ENCODE measurements around the gene DEPDC4.

The DEPDC4 gene

DNA sequence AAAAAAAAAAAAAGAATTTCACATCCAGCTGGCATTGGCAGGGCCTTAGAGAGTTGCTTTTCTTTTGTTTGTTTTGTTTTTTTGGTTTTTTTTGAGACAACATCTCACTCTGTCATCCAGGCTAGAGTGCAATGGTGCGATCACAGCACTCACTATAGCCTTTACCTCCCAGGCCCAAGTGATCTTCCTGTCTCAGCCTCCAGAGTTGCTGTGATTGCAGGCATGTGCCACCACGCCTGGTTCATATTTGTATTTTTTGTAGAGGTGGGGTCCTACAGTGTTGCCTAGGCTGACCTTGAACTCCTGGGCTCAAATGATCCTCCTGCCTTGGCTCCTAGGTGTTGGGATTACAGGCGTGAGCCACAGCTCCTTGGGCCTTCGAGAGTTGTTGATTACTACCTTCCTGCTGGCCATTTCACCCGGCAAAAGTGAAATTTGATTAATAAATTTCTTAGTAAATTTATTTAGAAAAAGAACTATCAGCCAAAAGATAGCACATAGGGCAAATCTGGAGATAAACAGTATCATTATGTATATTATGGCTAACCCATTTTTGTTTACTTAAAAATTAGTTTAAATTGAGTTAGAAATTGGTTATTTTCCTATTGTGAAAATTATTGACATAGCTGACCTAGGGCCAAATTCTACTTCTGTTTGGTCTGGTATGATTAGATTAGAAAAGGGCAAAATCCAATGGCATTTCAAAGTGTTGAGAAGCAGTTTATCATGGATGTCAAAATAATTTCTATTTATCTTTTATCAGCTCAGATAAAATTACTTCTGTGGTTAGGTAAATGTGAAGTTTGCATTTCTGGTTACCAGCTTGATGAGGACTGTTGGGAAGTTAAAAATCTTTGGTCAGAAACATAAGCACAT, 53.6 kb downstream of the DEPDC4 start:
- no peak for DNase-seq (ENCODE audit: low read depth in 2 of 2)

DNA sequence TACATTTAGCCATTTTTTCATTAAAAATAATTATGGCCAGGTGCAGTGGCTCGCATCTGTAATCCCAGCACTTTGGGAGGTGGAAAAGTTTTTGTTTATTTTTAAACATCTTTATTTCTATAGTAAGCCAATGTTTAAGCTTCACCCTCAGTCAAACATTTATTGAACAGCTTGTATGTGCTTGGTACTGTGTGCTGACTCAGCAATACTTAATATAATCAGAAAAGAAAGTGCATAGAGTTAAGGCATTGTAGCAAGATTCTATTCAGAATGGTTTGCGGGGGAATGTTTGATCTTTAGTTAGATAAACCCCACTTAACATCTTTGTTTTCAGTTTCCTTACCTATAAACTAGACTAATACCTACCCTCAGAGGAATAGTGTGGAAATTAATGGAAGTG, 55.2 kb downstream of the DEPDC4 start:
- DNase-seq (ENCODE audit: low read depth in 2 of 2): no peak

- no peak for DNase-seq (ENCODE audit: low read depth in 2 of 2)
Observed at GRCh38 chr12:100208834-100209233, 58.0 kb downstream of the DEPDC4 start.

GRCh38 chr12:100207311-100207710, 59.6 kb downstream of the DEPDC4 start:
- no peak for DNase-seq (ENCODE audit: low read depth in 2 of 2)

DNA sequence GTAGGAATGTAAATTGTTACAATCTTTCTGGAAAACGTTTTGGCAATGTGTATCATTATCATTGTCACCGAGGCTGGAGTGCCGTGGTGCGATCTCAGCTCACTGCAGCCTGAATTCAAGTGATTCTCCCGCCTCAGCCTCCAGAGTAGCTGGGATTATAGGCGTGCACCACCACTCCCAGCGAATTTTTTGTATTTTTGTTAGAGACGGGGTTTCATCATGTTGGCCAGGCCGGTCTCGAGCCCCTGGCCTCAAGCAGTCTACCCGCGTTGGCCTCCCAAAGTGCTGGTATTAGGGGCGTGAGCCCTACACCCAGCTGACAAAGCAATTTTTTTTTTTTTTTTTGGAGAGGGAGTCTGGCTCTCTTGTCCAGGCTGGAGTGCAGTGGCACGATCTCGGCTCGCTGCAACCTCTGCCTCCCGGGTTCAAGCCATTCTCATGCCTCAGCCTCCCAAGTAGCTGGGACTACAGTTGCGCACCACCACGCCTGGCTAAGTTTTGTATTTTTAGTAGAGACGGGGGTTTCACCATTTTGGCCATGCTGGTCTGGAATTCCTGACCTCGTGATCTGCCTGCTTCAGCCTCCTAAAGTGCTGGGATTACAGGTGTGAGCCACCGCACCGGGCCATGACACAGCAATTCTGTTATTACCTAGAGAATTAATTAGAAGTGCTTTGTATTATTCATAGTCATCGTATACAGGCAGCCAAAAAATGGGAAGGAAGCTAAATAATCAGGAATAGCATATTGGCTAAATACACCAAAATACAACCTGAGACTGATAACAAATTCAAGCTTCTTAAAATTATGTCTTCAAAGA, 65.1 kb downstream of the DEPDC4 start:
- no peak for DNase-seq (ENCODE audit: low read depth in 2 of 2)

DNA sequence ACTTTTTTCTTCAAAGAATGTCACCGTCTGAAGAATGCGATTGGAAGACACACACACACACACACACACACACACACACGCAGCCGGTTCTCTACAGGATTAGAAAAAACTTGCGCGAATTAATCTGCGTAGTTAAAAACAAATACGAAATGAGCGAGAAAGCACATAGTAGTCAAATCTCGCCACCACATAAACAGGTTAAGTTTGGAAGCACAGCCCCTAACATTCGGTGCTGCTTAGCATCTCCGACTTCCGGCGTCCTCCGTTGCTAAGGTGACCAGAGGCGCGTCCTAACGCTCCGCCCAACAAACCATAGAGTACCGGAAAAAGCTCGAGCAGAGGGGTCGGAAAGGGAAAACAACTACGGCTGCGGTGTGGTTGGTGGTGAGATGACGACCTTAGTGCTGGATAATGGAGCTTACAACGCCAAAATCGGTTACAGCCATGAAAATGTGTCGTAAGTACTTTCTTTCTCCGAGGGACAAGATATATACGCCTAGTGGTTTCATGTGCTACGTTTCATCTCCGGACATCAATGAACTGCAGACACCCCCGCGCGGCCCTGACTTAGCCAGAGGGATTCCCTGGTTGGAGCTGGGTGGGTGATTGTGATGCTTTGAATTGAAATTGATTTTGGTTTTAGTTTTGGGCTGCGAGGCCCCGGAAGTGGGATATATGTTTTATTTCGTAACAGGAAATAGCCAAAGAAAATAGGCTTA, 66.3 kb downstream of the DEPDC4 start, which contains the start of gene ACTR6:
Gene ACTR6, plus strand, starts transcription at position 353 of the 719 bp plus-strand sequence. Its CDS starts 37 bp downstream, at position 390.
- peak; percentile 90 to 91 for DNase-seq (ENCODE audit: low read depth in 2 of 2)

DNA sequence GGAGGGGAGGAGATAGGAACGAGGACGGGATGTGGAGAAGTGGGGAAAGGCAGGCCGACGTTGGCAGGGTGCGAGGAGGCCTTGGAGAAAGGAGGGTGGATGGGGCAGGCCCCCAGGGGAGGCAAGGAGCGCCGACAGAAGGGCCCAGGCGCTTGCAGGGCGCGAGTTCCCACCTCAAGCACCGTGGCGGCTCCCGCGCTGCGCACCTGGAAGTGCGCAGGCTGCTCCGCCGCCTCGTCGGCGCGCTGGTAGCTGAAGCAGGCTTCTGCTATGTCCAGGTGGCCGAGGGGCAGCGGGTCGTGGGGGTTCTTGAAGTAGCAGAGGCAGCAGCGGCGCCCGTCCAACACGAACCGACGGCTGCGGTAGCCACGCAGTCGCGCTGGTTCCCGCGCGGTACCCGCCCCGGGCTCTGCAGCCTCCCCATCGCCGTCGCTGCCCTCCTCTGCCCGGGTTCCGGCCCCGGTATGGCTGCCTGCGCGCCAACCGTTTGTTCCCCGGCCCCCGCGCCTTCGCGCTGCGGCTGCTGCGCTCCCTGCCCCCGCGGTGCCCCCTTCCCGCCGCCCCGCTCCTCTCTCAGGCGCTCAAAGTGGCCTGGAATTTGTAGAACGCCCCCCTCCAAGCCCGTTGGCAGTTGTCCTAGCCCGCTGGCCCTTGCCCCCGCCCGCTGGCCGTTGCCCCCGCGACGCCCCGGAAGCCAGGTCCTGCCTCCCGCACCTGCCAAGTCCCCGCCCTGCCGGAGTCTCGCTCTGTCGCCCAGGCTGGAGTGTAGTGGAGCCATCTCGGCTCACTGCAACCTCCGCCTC, 67.3 kb downstream of the DEPDC4 start:
- DNase-seq (ENCODE audit: low read depth in 2 of 2): peak; percentile 64 to 70

- DNase-seq (ENCODE audit: low read depth in 2 of 2): no peak
Observed at GRCh38 chr12:100199023-100199346, 67.9 kb downstream of the DEPDC4 start.

DNA sequence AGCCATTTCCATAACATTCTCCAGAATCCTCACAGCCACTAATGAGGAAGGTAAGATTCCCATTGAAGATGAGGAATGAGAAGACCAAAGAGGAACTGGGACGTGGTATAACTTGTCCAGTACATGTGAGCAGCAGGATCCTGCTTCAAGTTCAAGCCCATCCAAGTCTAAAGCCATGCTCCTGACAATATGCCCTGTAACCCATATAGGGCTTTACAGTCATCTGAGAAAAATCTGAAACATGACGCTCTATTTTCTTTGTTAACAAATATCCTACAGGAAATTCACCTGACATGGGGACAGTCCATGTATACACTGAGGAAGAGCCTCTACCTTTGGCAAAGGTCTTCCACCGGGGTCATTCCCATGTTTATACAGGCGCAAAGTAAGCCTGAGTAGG, 69.4 kb downstream of the DEPDC4 start:
- no peak for DNase-seq (ENCODE audit: low read depth in 2 of 2)

DNA sequence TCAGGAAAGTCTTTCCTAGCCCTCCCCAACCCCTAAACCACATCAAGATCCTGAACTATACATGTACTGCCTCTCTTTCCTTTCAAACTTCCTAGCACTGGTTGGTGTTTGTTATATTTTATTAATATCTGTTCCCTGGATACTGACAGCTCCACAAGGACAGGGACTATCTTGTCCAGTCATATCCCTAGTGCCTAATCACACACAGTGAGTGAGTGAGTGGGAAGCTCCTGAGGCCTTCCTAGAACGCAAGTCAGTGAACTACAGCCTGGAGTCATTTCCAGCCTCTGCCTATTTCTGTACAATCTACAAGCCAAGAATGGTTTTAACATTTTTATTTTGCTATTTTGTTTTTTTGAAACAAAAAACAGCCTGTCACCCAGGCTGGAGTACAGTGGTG, 73.8 kb downstream of the DEPDC4 start:
- DNase-seq (ENCODE audit: low read depth in 2 of 2): no peak

All from stimulated activated CD4-positive, alpha-beta T cell treated with anti-CD3 and anti-CD28 coated beads, Interleukin-15, amount 100 ng/mL, for 48 hours (primary cell).